Loucy (cell line): ENCODE results near the gene DISC1.

Experiments used
- H2AFZ ChIP-seq: fragments of 200-600 bp; sonication (generic); 2 replicates; pipeline ENCODE4 v1.6.0; 2016; ENCODE audit warnings: antibody characterized with exemption, mild to moderate bottlenecking, low read length, moderate library complexity
- H3F3A ChIP-seq: fragments of 200-600 bp; 2 replicates; pipeline ENCODE4 v1.6.0; 2016; ENCODE audit warnings: antibody characterized with exemption, low read depth, mild to moderate bottlenecking
- H3K27me3 ChIP-seq: fragments of 200-600 bp; sonication (generic); 2 replicates; pipeline ENCODE4 v1.6.1; 2014; ENCODE audit warnings: low read length, mild to moderate bottlenecking; ENCODE audit not compliant: insufficient read depth, poor library complexity, severe bottlenecking
- H3K36me3 ChIP-seq: fragments of 200-600 bp; sonication (generic); 2 replicates; pipeline ENCODE4 v1.6.1; 2016; ENCODE audit warnings: low read length; ENCODE audit not compliant: insufficient read depth
- H3K4me1 ChIP-seq: fragments of 200-600 bp; sonication (generic); 2 replicates; pipeline ENCODE4 v1.5.1; 2014; ENCODE audit warnings: low read length, mild to moderate bottlenecking; ENCODE audit not compliant: insufficient read depth, poor library complexity, severe bottlenecking
- H3K4me2 ChIP-seq: fragments of 200-600 bp; sonication (generic); 2 replicates; pipeline ENCODE4 v1.6.0; 2014; ENCODE audit warnings: antibody characterized with exemption, low read length, low read depth, mild to moderate bottlenecking; ENCODE audit not compliant: poor library complexity, severe bottlenecking
- H3K4me3 ChIP-seq: fragments of 200-600 bp; sonication (generic); 2 replicates; pipeline ENCODE4 v1.5.1; 2014; ENCODE audit warnings: low read length, mild to moderate bottlenecking, mixed read lengths; ENCODE audit not compliant: poor library complexity, severe bottlenecking
- H3K79me2 ChIP-seq: fragments of 200-600 bp; sonication (generic); 2 replicates; pipeline ENCODE4 v1.6.1; 2014; ENCODE audit warnings: low read length; ENCODE audit not compliant: insufficient read depth
- H3K9ac ChIP-seq: fragments of 200-600 bp; sonication (generic); 2 replicates; pipeline ENCODE4 v1.6.0; 2014; ENCODE audit warnings: mild to moderate bottlenecking, low read depth, low read length, moderate library complexity; ENCODE audit not compliant: poor library complexity, severe bottlenecking
- H3K9me2 ChIP-seq: fragments of 200-600 bp; sonication (generic); replicated peaks from 2 replicates; pipeline ENCODE4 v1.6.1; 2016; ENCODE audit warnings: low read depth, low read length, mixed read lengths
- H3K9me3 ChIP-seq: fragments of 200-600 bp; sonication (generic); 2 replicates; pipeline ENCODE4 v1.6.1; 2014; ENCODE audit warnings: mild to moderate bottlenecking, antibody characterized with exemption, low read length, low read depth; ENCODE audit not compliant: insufficient read depth
- H4K20me1 ChIP-seq: fragments of 200-600 bp; sonication (generic); 2 replicates; pipeline ENCODE4 v1.6.0; 2014; ENCODE audit warnings: antibody characterized with exemption, low read length, mild to moderate bottlenecking; ENCODE audit not compliant: insufficient read depth, poor library complexity, severe bottlenecking
- CTCF ChIP-seq: fragments of 200-600 bp; sonication (generic); conservative IDR thresholded peaks from 2 replicates; pipeline ENCODE4 v1.5.1; 2014; ENCODE audit warnings: mild to moderate bottlenecking, antibody characterized with exemption, low read length
- EZH2phosphoT487 ChIP-seq: fragments of 200-600 bp; IDR thresholded peaks from 2 replicates; pipeline ENCODE4 v1.6.1; 2018; ENCODE audit warnings: antibody characterized with exemption, mild to moderate bottlenecking, moderate library complexity, borderline replicate concordance

The DISC1 gene

DNA sequence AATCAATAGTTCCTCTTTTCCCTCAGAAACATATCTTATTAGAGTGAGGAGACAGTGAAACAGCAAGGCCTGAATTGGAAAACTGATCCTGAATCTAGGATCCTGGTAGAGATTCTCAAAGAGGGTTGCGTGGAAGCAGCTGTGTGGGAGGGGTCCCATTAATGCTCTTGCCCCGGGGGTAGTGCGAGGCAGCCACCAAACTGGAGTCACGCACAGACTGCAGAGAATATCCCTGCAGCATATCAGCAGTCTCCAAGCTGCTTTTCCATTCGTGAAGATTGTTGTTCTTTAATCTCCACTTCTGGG is 150.1 kb downstream of the DISC1 start:
- Histone ChIP-seq H3F3A (no peaks in the 10 kb centered on the region), H2AFZ (no peak overlapping the region), H4K20me1 (no peaks in the 10 kb centered on the region), H3K9ac (no peak overlapping the region), H3K27me3 (no peaks in the 10 kb centered on the region), H3K4me3 (no peak overlapping the region), H3K36me3 (peaks cover 12% of the 10 kb centered on the region), H3K9me2 (no peaks in the 10 kb centered on the region), H3K9me3 (no peaks in the 10 kb centered on the region), H3K4me1 (no peaks in the 10 kb centered on the region), H3K4me2 (no peak overlapping the region), H3K79me2 (no peaks in the 10 kb centered on the region)
- no peak for TF ChIP-seq EZH2phosphoT487
- no peak for TF ChIP-seq CTCF

- TF ChIP-seq CTCF (no peak), EZH2phosphoT487 (no peak)
- H3K9me2 ChIP-seq, result no peaks in the 10 kb centered on the region
- H2AFZ ChIP-seq, result no peak overlapping the region
- H3K4me3 ChIP-seq, result no peak overlapping the region
- H3K9me3 ChIP-seq, result no peaks in the 10 kb centered on the region
- H3K27me3 ChIP-seq, result no peaks in the 10 kb centered on the region
- H3F3A ChIP-seq, result no peaks in the 10 kb centered on the region
- peaks cover under 1% of the 10 kb centered on the region; the same call in 1 of the 2 replicates for H3K36me3 ChIP-seq
- H4K20me1 ChIP-seq, result no peaks in the 10 kb centered on the region
- H3K4me2 ChIP-seq, result no peak overlapping the region
- H3K4me1 ChIP-seq, result no peaks in the 10 kb centered on the region
- no peak overlapping the region for H3K9ac ChIP-seq
- no peaks in the 10 kb centered on the region for H3K79me2 ChIP-seq
These were observed 151.6 kb downstream of the DISC1 start for GRCh38 chr1:231778009-231778719.

DNA sequence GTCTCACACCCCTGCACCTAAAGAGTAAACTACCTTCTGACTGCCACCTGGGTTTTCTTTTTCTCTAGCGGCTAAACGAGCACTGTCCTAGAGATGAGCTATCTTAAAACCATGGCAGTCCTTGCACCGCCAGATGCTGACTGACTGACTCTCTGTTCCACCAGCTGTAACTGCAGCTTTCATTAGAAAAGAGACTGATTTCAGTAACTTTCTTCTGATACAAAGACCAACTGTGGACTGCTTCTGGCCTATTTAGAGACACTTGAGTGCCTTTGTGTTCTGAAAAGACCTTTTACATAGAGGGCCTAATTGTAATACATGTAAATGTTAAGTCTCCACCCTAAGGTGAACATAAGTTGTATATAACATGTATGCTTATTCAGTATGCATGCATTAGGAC is 152.5 kb downstream of the DISC1 start:
- no peak for TF ChIP-seq CTCF
- no peak for TF ChIP-seq EZH2phosphoT487
- no peaks in the 10 kb centered on the region; the same call in 1 of the 2 replicates for H3K36me3 ChIP-seq
- H3K4me1 ChIP-seq, result no peaks in the 10 kb centered on the region
- H3K9ac ChIP-seq, result no peak overlapping the region
- H3K9me2 ChIP-seq, result no peaks in the 10 kb centered on the region
- H3K9me3 ChIP-seq, result no peaks in the 10 kb centered on the region
- no peaks in the 10 kb centered on the region for H3K27me3 ChIP-seq
- no peaks in the 10 kb centered on the region for H3F3A ChIP-seq
- no peak overlapping the region for H3K4me2 ChIP-seq
- H3K4me3 ChIP-seq, result no peak overlapping the region
- H2AFZ ChIP-seq, result no peak overlapping the region
- H3K79me2 ChIP-seq, result no peaks in the 10 kb centered on the region
- H4K20me1 ChIP-seq, result no peaks in the 10 kb centered on the region
